Gastroesophageal sphincter (tissue), 4 donors: Measurements from ENCODE around the gene AFP. TPM values are rescaled to one million over a fixed set of nuclear protein-coding genes. Genes with fewer than 3 reads are reported as not detected.

Experiments used
- ATAC-seq: fragments of 150-250 bp; one replicate; pipeline ENCODE4 v1.9.1; 2016; ENCODE audit warnings: mild to moderate bottlenecking, moderate library complexity
- H3K27ac ChIP-seq, 4 donors: fragments of 200-600 bp; sonication (generic) in 3 of 4; 1 replicate in 3 of 4; 2 replicates in 1 of 4; pipeline ENCODE4 v1.5.1; 2016 to 2019
- H3K27me3 ChIP-seq: fragments of 200-600 bp; sonication (generic); one replicate; pipeline ENCODE4 v1.5.1; 2019
- H3K36me3 ChIP-seq, 2 donors: fragments of 200-600 bp; sonication (generic); one replicate each; pipeline ENCODE4 v1.5.1; 2019; ENCODE audit warnings: control low read depth in 1 of 2
- H3K4me1 ChIP-seq, 3 donors: fragments of 200-600 bp; sonication (generic); 1 replicate in 2 of 3; 2 replicates in 1 of 3; pipeline ENCODE4 v1.5.1; 2016 to 2019; ENCODE audit warnings: control low read depth in 2 of 3
- H3K4me3 ChIP-seq, 2 donors: fragments of 200-600 bp; sonication (generic); one replicate each; pipeline ENCODE4 v1.5.1; 2019; ENCODE audit warnings: mild to moderate bottlenecking in 1 of 2, moderate library complexity in 1 of 2
- H3K9me3 ChIP-seq, 3 donors: fragments of 200-600 bp; sonication (generic); one replicate each; pipeline ENCODE4 v1.5.1; 2017 to 2019; ENCODE audit warnings: control low read depth in 2 of 3
- EP300 ChIP-seq: sonication (generic); formaldehyde crosslinking; IDR thresholded peaks from one replicate; pipeline ENCODE4 v1.6.1; 2017; ENCODE audit warnings: antibody characterized with exemption, mild to moderate bottlenecking
- POLR2A ChIP-seq, 2 donors: fragments of 450-650 bp; IDR thresholded peaks; one replicate each; pipeline ENCODE4 v1.6.1; 2017; ENCODE audit warnings: antibody characterized with exemption in 2 of 2, mild to moderate bottlenecking in 2 of 2, moderate library complexity in 1 of 2
- POLR2AphosphoS5 ChIP-seq: sonication (generic); formaldehyde crosslinking; IDR thresholded peaks from one replicate; pipeline ENCODE4 v1.6.1; 2017; ENCODE audit warnings: antibody characterized with exemption
- WGBS, 2 donors: methylation state at CpG; one replicate each; pipeline ENCODE4 v1.1.5; 2018; ENCODE audit warnings: low coverage in 1 of 2; 5-methylcytosine and 5-hydroxymethylcytosine counted together
- total RNA-seq, 4 donors: library from RNA; depleted of rRNA; stranded (reverse); fragments of >200 nt; gene quantifications; one replicate each; pipeline ENCODE4 v1.1.0, GENCODE V29; 2016
- TF ChIP-seq, protein P1 (sequence below), 4 experiments: fragments of 200-600 bp in 2 of 4; fragments of 450-650 bp in 2 of 4; sonication (generic) in 1 of 4; IDR thresholded peaks; one replicate each; pipeline ENCODE4 v1.5.1; 2017 to 2019; ENCODE audit warnings: antibody characterized with exemption in 4 of 4, mild to moderate bottlenecking in 2 of 4, moderate library complexity in 2 of 4

The AFP gene
- total RNA-seq, 4 donors from 2014 or later, result not detected

DNA sequence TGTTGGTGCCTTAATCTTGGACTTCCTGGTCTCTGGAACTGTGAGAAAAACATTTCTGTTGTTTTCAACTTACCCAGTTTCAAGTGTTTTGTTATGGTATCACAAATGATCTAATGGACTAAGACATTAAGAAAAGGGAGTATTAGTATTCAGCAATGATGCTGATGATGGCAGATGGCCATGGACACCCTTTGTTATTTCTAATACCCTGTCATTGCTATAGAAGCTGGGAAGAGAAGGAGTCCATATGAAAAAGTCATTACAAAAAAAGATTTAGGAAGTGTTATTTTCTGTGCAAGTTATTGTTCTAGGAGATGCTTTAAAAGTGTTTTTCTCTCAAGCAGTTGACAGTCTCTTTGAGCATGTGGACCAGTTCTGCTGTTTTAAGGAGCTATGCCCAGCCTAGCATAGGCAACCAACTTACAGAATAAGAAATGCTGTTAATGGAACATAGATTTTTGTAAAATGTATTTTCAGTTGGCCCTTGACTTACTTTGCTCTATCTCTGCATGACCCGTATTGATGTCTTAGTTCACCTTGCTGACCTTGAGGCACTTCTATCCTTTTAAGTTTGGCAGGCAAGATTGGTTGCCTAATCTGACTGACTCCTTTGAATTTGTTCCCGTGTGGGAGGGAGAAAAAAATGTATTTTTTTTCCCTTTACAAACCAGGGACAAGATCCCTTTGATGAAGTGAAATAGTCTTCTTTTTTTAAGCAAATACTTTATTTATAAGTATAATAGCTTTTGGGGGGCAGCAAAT lies 6.0 kb upstream of the AFP start:
- H3K27me3 ChIP-seq, result no peaks in the 10 kb centered on the region
- TF ChIP-seq, protein P1, sequence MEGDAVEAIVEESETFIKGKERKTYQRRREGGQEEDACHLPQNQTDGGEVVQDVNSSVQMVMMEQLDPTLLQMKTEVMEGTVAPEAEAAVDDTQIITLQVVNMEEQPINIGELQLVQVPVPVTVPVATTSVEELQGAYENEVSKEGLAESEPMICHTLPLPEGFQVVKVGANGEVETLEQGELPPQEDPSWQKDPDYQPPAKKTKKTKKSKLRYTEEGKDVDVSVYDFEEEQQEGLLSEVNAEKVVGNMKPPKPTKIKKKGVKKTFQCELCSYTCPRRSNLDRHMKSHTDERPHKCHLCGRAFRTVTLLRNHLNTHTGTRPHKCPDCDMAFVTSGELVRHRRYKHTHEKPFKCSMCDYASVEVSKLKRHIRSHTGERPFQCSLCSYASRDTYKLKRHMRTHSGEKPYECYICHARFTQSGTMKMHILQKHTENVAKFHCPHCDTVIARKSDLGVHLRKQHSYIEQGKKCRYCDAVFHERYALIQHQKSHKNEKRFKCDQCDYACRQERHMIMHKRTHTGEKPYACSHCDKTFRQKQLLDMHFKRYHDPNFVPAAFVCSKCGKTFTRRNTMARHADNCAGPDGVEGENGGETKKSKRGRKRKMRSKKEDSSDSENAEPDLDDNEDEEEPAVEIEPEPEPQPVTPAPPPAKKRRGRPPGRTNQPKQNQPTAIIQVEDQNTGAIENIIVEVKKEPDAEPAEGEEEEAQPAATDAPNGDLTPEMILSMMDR (IDR thresholded peaks at IDR 0.05), result no peak
- TF ChIP-seq POLR2AphosphoS5 (no peak), POLR2A (IDR thresholded peaks at IDR 0.05) (no peak), EP300 (no peak)
- no peak overlapping the region for H3K27ac ChIP-seq
- no peak overlapping the region for H3K4me3 ChIP-seq
- WGBS, 2 donors, result 40 to 46% methylated on average over 1 to 2 of the region's 2 CpGs
- H3K9me3 ChIP-seq, result no peaks in the 10 kb centered on the region
- H3K36me3 ChIP-seq, result no peaks in the 10 kb centered on the region
- H3K4me1 ChIP-seq, result no peaks in the 10 kb centered on the region
- ATAC-seq, result no peak

DNA sequence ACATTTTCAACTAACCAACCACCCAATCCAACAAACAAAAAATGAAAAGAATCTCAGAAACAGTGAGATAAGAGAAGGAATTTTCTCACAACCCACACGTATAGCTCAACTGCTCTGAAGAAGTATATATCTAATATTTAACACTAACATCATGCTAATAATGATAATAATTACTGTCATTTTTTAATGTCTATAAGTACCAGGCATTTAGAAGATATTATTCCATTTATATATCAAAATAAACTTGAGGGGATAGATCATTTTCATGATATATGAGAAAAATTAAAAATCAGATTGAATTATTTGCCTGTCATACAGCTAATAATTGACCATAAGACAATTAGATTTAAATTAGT lies 4.2 kb upstream of the AFP start:
- WGBS, 2 donors, result 65 to 86% methylated on average over 1 of the region's 1 CpG
- Histone ChIP-seq H3K27ac (no peak overlapping the region), H3K4me1 (no peaks in the 10 kb centered on the region), H3K36me3 (no peaks in the 10 kb centered on the region), H3K4me3 (no peak overlapping the region), H3K27me3 (no peaks in the 10 kb centered on the region), H3K9me3 (no peaks in the 10 kb centered on the region)
- no peak for ATAC-seq
- no peak for TF ChIP-seq POLR2AphosphoS5
- TF ChIP-seq, protein P1 (IDR thresholded peaks at IDR 0.05), result no peak
- TF ChIP-seq EP300, result no peak
- TF ChIP-seq POLR2A (IDR thresholded peaks at IDR 0.05), result no peak

DNA sequence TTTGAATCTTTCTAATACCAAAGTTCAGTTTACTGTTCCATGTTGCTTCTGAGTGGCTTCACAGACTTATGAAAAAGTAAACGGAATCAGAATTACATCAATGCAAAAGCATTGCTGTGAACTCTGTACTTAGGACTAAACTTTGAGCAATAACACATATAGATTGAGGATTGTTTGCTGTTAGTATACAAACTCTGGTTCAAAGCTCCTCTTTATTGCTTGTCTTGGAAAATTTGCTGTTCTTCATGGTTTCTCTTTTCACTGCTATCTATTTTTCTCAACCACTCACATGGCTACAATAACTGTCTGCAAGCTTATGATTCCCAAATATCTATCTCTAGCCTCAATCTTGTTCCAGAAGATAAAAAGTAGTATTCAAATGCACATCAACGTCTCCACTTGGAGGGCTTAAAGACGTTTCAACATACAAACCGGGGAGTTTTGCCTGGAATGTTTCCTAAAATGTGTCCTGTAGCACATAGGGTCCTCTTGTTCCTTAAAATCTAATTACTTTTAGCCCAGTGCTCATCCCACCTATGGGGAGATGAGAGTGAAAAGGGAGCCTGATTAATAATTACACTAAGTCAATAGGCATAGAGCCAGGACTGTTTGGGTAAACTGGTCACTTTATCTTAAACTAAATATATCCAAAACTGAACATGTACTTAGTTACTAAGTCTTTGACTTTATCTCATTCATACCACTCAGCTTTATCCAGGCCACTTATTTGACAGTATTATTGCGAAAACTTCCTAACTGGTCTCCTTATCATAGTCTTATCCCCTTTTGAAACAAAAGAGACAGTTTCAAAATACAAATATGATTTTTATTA lies 3.6 kb upstream of the AFP start:
- no peak overlapping the region for H3K27ac ChIP-seq
- H3K4me3 ChIP-seq, result no peak overlapping the region
- 63 to 68% methylated on average over 2 to 5 of the region's 5 CpGs for WGBS, 2 donors
- no peaks in the 10 kb centered on the region for H3K9me3 ChIP-seq
- no peak for ATAC-seq
- no peaks in the 10 kb centered on the region for H3K27me3 ChIP-seq
- no peaks in the 10 kb centered on the region for H3K36me3 ChIP-seq
- H3K4me1 ChIP-seq, result no peaks in the 10 kb centered on the region
- TF ChIP-seq POLR2A (IDR thresholded peaks at IDR 0.05) (no peak), EP300 (no peak), POLR2AphosphoS5 (no peak)
- TF ChIP-seq, protein P1 (IDR thresholded peaks at IDR 0.05), result no peak

DNA sequence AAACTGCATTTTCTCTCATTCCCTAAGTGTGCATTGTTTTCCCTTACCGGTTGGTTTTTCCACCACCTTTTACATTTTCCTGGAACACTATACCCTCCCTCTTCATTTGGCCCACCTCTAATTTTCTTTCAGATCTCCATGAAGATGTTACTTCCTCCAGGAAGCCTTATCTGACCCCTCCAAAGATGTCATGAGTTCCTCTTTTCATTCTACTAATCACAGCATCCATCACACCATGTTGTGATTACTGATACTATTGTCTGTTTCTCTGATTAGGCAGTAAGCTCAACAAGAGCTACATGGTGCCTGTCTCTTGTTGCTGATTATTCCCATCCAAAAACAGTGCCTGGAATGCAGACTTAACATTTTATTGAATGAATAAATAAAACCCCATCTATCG lies 2.9 kb upstream of the AFP start:
- ATAC-seq, result no peak
- Histone ChIP-seq H3K4me3 (no peak overlapping the region), H3K4me1 (no peaks in the 10 kb centered on the region), H3K36me3 (no peaks in the 10 kb centered on the region), H3K27me3 (no peaks in the 10 kb centered on the region), H3K9me3 (no peaks in the 10 kb centered on the region), H3K27ac (no peak overlapping the region)
- TF ChIP-seq POLR2A (IDR thresholded peaks at IDR 0.05), result no peak
- TF ChIP-seq POLR2AphosphoS5, result no peak
- TF ChIP-seq, protein P1 (IDR thresholded peaks at IDR 0.05), result no peak
- TF ChIP-seq EP300, result no peak
- WGBS, 2 donors, result 70 to 89% methylated on average over 1 to 2 of the region's 2 CpGs

DNA sequence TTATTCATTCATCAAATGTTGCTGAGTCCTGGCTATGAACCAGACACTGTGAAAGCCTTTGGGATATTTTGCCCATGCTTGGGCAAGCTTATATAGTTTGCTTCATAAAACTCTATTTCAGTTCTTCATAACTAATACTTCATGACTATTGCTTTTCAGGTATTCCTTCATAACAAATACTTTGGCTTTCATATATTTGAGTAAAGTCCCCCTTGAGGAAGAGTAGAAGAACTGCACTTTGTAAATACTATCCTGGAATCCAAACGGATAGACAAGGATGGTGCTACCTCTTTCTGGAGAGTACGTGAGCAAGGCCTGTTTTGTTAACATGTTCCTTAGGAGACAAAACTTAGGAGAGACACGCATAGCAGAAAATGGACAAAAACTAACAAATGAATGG lies 1.7 kb upstream of the AFP start:
- H3K27me3 ChIP-seq, result no peaks in the 10 kb centered on the region
- ATAC-seq, result no peak
- WGBS, 2 donors, result 33 to 45% methylated on average over 1 to 3 of the region's 3 CpGs
- no peak overlapping the region for H3K27ac ChIP-seq
- H3K4me3 ChIP-seq, result no peak overlapping the region
- no peaks in the 10 kb centered on the region for H3K4me1 ChIP-seq
- H3K36me3 ChIP-seq, result no peaks in the 10 kb centered on the region
- TF ChIP-seq, protein P1 (IDR thresholded peaks at IDR 0.05), result peak in 1 of 4 experiments; percentile 15
- no peak for TF ChIP-seq POLR2AphosphoS5
- H3K9me3 ChIP-seq, result no peaks in the 10 kb centered on the region
